Small intestine (tissue), 7 donors: Measurements from ENCODE around the gene BIK. TPM values are rescaled to one million over a fixed set of nuclear protein-coding genes. Genes with fewer than 3 reads are reported as not detected.

Source experiments
- DNase-seq, 2 donors: peaks; one replicate each; pipeline versions ENCODE4 v3.0.0 to v3.0.0-alpha.2; 2013
- FAIRE-seq: peaks from 2 replicates; lab custom pipeline; 2012; peaks lifted over from hg19 to GRCh38; lab: Jason Lieb, UNC
- H3K27ac ChIP-seq, 3 donors: one replicate each; pipeline ENCODE4 v1.5.1; 2013; ENCODE audit warnings: low read length in 2 of 3, mild to moderate bottlenecking in 2 of 3, control low read depth in 1 of 3, inconsistent platforms in 1 of 3, low read depth in 1 of 3, moderate library complexity in 1 of 3
- H3K27me3 ChIP-seq, 3 donors: one replicate each; pipeline ENCODE4 v1.6.1; 2013; ENCODE audit warnings: low read length in 3 of 3, inconsistent platforms in 1 of 3; ENCODE audit not compliant: control insufficient read depth in 3 of 3, insufficient read depth in 3 of 3
- H3K36me3 ChIP-seq, 3 donors: one replicate each; pipeline ENCODE4 v1.6.1; 2013; ENCODE audit warnings: low read length in 3 of 3, inconsistent platforms in 1 of 3, low read depth in 1 of 3, mild to moderate bottlenecking in 1 of 3, moderate library complexity in 1 of 3; ENCODE audit not compliant: control insufficient read depth in 3 of 3, insufficient read depth in 2 of 3
- H3K4me1 ChIP-seq, 3 donors: one replicate each; pipeline ENCODE4 v1.6.1; 2013; ENCODE audit warnings: low read length in 2 of 3, inconsistent platforms in 1 of 3, low read depth in 1 of 3, mild to moderate bottlenecking in 1 of 3, moderate library complexity in 1 of 3; ENCODE audit not compliant: control insufficient read depth in 3 of 3, insufficient read depth in 2 of 3
- H3K4me3 ChIP-seq, 3 donors: one replicate each; pipeline ENCODE4 v1.5.1; 2013; ENCODE audit warnings: low read length in 3 of 3, control low read depth in 1 of 3, inconsistent platforms in 1 of 3, low read depth in 1 of 3, mild to moderate bottlenecking in 1 of 3, moderate library complexity in 1 of 3
- H3K9me3 ChIP-seq, 2 donors: one replicate each; pipeline ENCODE4 v1.6.1; 2013; ENCODE audit warnings: low read depth in 1 of 2, low read length in 1 of 2; ENCODE audit not compliant: control insufficient read depth in 2 of 2, insufficient read depth in 1 of 2
- WGBS, 3 donors: extraction: QIAGEN DNeasy Blood & Tissue Kit; methylation state at CpG; one replicate each; pipeline ENCODE4 v1.1.7; 2013; 5-methylcytosine and 5-hydroxymethylcytosine counted together
- polyA plus RNA-seq, 4 donors: library from polyadenylated mRNA; stranded (reverse) in 3 of 4; unstranded in 1 of 4; fragments of 200-250 nt in 3 of 4; fragments of 120-200 nt in 1 of 4; gene quantifications; one replicate each; pipeline versions ENCODE4 v1.2.1 to v1.2.3, GENCODE V29; 2013
- donor health status: healthy with polysubstance abuse.
- donor health status: control.
- donor health status: control.
- donor health status: Bipolar disorder and iron deficiency.
- donor health status: healthy.

BIK gene
- polyA plus RNA-seq, 4 donors = 1.7 to 26.2 (median 18.7) TPM

GRCh38 chr22:43155789-43156188, 45.2 kb downstream of the BIK start:
- no peak for FAIRE-seq
- 64 to 82% (median 76%) methylated on average over 5 of the region's 5 CpGs for WGBS, 3 donors
- no peaks in the 10 kb centered on the region for H3K36me3 ChIP-seq
- H3K4me3 ChIP-seq = no peak overlapping the region
- no peaks in the 10 kb centered on the region for H3K9me3 ChIP-seq
- H3K27me3 ChIP-seq = peaks cover 0 to 14% (median 0%) of the 10 kb centered on the region in 3 donors
- peaks cover 0 to 11% (median 9%) of the 10 kb centered on the region in 3 donors for H3K4me1 ChIP-seq
- H3K27ac ChIP-seq = no peak overlapping the region
- DNase-seq = no peak

- H3K27ac ChIP-seq = no peak overlapping the region
- FAIRE-seq (no peak), DNase-seq (no peak)
- H3K27me3 ChIP-seq = peaks cover 0 to 11% (median 0%) of the 10 kb centered on the region in 3 donors
- H3K9me3 ChIP-seq = no peaks in the 10 kb centered on the region
- peaks cover 0 to 4% (median 0%) of the 10 kb centered on the region in 3 donors for H3K36me3 ChIP-seq
- 83 to 87% (median 86%) methylated on average over 12 of the region's 12 CpGs for WGBS, 3 donors
- H3K4me3 ChIP-seq = no peak overlapping the region
- peaks cover 0 to 11% (median 9%) of the 10 kb centered on the region in 3 donors for H3K4me1 ChIP-seq
Observed at GRCh38 chr22:43156413-43156812, 45.9 kb downstream of the BIK start.

GRCh38 chr22:43157874-43158546, 47.5 kb downstream of the BIK start:
- Histone ChIP-seq H3K4me1 (peaks cover 0 to 9% (median 5%) of the 10 kb centered on the region in 3 donors), H3K27me3 (peaks cover 0 to 3% (median 0%) of the 10 kb centered on the region in 3 donors), H3K36me3 (peaks cover 0 to 4% (median 0%) of the 10 kb centered on the region in 3 donors), H3K4me3 (no peak overlapping the region), H3K27ac (no peak overlapping the region), H3K9me3 (no peaks in the 10 kb centered on the region)
- no peak for DNase-seq
- 51 to 68% (median 61%) methylated on average over 9 of the region's 9 CpGs for WGBS, 3 donors
- no peak for FAIRE-seq

- 65 to 84% (median 79%) methylated on average over 23 to 24 of the region's 24 CpGs for WGBS, 3 donors
- H3K9me3 ChIP-seq = no peaks in the 10 kb centered on the region
- H3K36me3 ChIP-seq = peaks cover 0 to 4% (median 0%) of the 10 kb centered on the region in 3 donors
- H3K27me3 ChIP-seq = peaks cover 0 to 9% (median 0%) of the 10 kb centered on the region in 3 donors
- H3K4me3 ChIP-seq = no peak overlapping the region
- DNase-seq = no peak
- peaks cover 0 to 9% (median 5%) of the 10 kb centered on the region in 3 donors for H3K4me1 ChIP-seq
- no peak for FAIRE-seq
- peak overlapping the region in 1 of 3 donors; percentile 63 for H3K27ac ChIP-seq
Observed at GRCh38 chr22:43158778-43159483, 48.4 kb downstream of the BIK start.

GRCh38 chr22:43159484-43160178, 49.1 kb downstream of the BIK start:
- Histone ChIP-seq H3K4me3 (no peak overlapping the region), H3K27ac (peak overlapping the region in 1 of 3 donors; percentile 63), H3K4me1 (peaks cover 0 to 9% (median 5%) of the 10 kb centered on the region in 3 donors), H3K36me3 (peaks cover 0 to 4% (median 0%) of the 10 kb centered on the region in 3 donors), H3K27me3 (peaks cover 0 to 9% (median 0%) of the 10 kb centered on the region in 3 donors), H3K9me3 (no peaks in the 10 kb centered on the region)
- WGBS, 3 donors = 30 to 56% (median 34%) methylated on average over 16 to 18 of the region's 18 CpGs
- peak in 1 of 2 donors; percentile 84 for DNase-seq
- FAIRE-seq = no peak

GRCh38 chr22:43160497-43161126, 50.1 kb downstream of the BIK start:
- Histone ChIP-seq H3K27ac (peak overlapping the region in 1 of 3 donors; percentile 48), H3K4me1 (peaks cover 0 to 9% (median 5%) of the 10 kb centered on the region in 3 donors), H3K9me3 (no peaks in the 10 kb centered on the region), H3K27me3 (peaks cover 0 to 9% (median 0%) of the 10 kb centered on the region in 3 donors), H3K36me3 (peaks cover 0 to 4% (median 0%) of the 10 kb centered on the region in 3 donors), H3K4me3 (no peak overlapping the region)
- DNase-seq = no peak
- no peak for FAIRE-seq
- WGBS, 3 donors = 86 to 95% (median 93%) methylated on average over 8 of the region's 8 CpGs

GRCh38 chr22:43162412-43163150, 52.0 kb downstream of the BIK start:
- H3K27ac ChIP-seq = no peak overlapping the region
- peaks cover 0 to 7% (median 5%) of the 10 kb centered on the region in 3 donors for H3K4me1 ChIP-seq
- H3K9me3 ChIP-seq = no peaks in the 10 kb centered on the region
- FAIRE-seq = no peak
- H3K36me3 ChIP-seq = peaks cover 0 to 18% (median 0%) of the 10 kb centered on the region in 3 donors
- peaks cover 0 to 9% (median 0%) of the 10 kb centered on the region in 3 donors for H3K27me3 ChIP-seq
- no peak overlapping the region for H3K4me3 ChIP-seq
- no peak for DNase-seq
- WGBS, 3 donors = 96 to 97% (median 97%) methylated on average over 22 to 24 of the region's 24 CpGs
